ENCODE data around the gene DCDC2C.

DNA sequence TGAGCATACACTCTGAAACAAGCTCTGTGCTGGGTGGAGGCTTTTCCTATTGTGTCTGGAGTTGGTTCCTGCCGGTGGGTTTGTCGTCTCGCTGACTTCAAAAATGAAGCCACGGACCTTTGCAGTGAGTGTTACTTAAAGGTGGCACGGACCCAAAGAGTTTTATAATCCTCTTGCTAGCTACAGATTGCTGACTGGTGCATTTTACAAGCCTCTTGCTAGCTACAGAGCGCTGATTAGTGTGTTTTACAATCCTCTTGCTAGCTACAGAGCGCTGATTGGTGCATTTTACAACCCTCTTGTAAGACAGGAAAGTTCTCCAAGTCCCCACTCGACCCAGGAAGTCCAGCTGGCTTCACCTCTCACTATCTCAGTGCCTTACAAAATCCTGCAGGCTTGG is 15.3 kb downstream of the DCDC2C start:
- TF ChIP-seq, protein P1, sequence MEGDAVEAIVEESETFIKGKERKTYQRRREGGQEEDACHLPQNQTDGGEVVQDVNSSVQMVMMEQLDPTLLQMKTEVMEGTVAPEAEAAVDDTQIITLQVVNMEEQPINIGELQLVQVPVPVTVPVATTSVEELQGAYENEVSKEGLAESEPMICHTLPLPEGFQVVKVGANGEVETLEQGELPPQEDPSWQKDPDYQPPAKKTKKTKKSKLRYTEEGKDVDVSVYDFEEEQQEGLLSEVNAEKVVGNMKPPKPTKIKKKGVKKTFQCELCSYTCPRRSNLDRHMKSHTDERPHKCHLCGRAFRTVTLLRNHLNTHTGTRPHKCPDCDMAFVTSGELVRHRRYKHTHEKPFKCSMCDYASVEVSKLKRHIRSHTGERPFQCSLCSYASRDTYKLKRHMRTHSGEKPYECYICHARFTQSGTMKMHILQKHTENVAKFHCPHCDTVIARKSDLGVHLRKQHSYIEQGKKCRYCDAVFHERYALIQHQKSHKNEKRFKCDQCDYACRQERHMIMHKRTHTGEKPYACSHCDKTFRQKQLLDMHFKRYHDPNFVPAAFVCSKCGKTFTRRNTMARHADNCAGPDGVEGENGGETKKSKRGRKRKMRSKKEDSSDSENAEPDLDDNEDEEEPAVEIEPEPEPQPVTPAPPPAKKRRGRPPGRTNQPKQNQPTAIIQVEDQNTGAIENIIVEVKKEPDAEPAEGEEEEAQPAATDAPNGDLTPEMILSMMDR (IDR thresholded peaks at IDR 0.05): no peak
- TF ChIP-seq POLR2AphosphoS5 (IDR thresholded peaks at IDR 0.05) (no peak), POLR2A (IDR thresholded peaks at IDR 0.05) (no peak)
